ENCODE measurements around the gene FMNL2. TPM values are rescaled to one million over a fixed set of nuclear protein-coding genes. Genes with fewer than 3 reads are reported as not detected.
A peak's percentile ranks its signal among the peaks of the same experiment; 100 is the strongest.

Gene FMNL2
- total RNA-seq, 1 donor from 2014 or later: 24.7 TPM

- no peaks in the 10 kb centered on the region for H3K27me3 ChIP-seq (ENCODE audit: control insufficient read depth, insufficient read depth, low read length)
- no peak for FAIRE-seq
- no peak for DNase-seq (ENCODE audit: low read depth)
- TF ChIP-seq CTCF (IDR thresholded peaks at IDR 0.05; ENCODE audit: insufficient read depth, low read length, severe bottlenecking): no peak
- peaks cover 2% of the 10 kb centered on the region for H3K36me3 ChIP-seq (ENCODE audit: control insufficient read depth, insufficient read depth, low read length)
- no peak overlapping the region for H3K4me3 ChIP-seq (ENCODE audit: low read depth, low read length)
Measured at GRCh38 chr2:152569186-152569585, 234.2 kb downstream of the FMNL2 start.

GRCh38 chr2:152571048-152571766, 236.2 kb downstream of the FMNL2 start:
- FAIRE-seq: no peak
- no peak for TF ChIP-seq CTCF (IDR thresholded peaks at IDR 0.05; ENCODE audit: insufficient read depth, low read length, severe bottlenecking)
- no peaks in the 10 kb centered on the region for H3K27me3 ChIP-seq (ENCODE audit: control insufficient read depth, insufficient read depth, low read length)
- H3K4me3 ChIP-seq (ENCODE audit: low read depth, low read length): no peak overlapping the region
- H3K36me3 ChIP-seq (ENCODE audit: control insufficient read depth, insufficient read depth, low read length): no peaks in the 10 kb centered on the region
- DNase-seq (ENCODE audit: low read depth): peak; percentile 85

GRCh38 chr2:152572031-152572430, 237.1 kb downstream of the FMNL2 start:
- no peak for TF ChIP-seq CTCF (IDR thresholded peaks at IDR 0.05; ENCODE audit: insufficient read depth, low read length, severe bottlenecking)
- no peak overlapping the region for H3K4me3 ChIP-seq (ENCODE audit: low read depth, low read length)
- H3K27me3 ChIP-seq (ENCODE audit: control insufficient read depth, insufficient read depth, low read length): no peaks in the 10 kb centered on the region
- H3K36me3 ChIP-seq (ENCODE audit: control insufficient read depth, insufficient read depth, low read length): no peaks in the 10 kb centered on the region
- DNase-seq (ENCODE audit: low read depth): no peak
- FAIRE-seq: no peak

- no peak for FAIRE-seq
- TF ChIP-seq CTCF (IDR thresholded peaks at IDR 0.05; ENCODE audit: insufficient read depth, low read length, severe bottlenecking): no peak
- no peaks in the 10 kb centered on the region for H3K36me3 ChIP-seq (ENCODE audit: control insufficient read depth, insufficient read depth, low read length)
- no peaks in the 10 kb centered on the region for H3K27me3 ChIP-seq (ENCODE audit: control insufficient read depth, insufficient read depth, low read length)
- peak; percentile 86 for DNase-seq (ENCODE audit: low read depth)
- H3K4me3 ChIP-seq (ENCODE audit: low read depth, low read length): no peak overlapping the region
Measured at GRCh38 chr2:152573168-152573567, 238.2 kb downstream of the FMNL2 start.

- H3K36me3 ChIP-seq (ENCODE audit: control insufficient read depth, insufficient read depth, low read length): no peaks in the 10 kb centered on the region
- no peak for FAIRE-seq
Measured at GRCh38 chr2:152577579-152577978, 242.6 kb downstream of the FMNL2 start.

More at GRCh38 chr2:152577579-152577978, 242.6 kb downstream of the FMNL2 start:
- no peaks in the 10 kb centered on the region for H3K27me3 ChIP-seq (ENCODE audit: control insufficient read depth, insufficient read depth, low read length)
- no peak overlapping the region for H3K4me3 ChIP-seq (ENCODE audit: low read depth, low read length)
- no peak for TF ChIP-seq CTCF (IDR thresholded peaks at IDR 0.05; ENCODE audit: insufficient read depth, low read length, severe bottlenecking)
- no peak for DNase-seq (ENCODE audit: low read depth)
